ENCODE measurements around the gene CNDP1.

CNDP1 gene

DNA sequence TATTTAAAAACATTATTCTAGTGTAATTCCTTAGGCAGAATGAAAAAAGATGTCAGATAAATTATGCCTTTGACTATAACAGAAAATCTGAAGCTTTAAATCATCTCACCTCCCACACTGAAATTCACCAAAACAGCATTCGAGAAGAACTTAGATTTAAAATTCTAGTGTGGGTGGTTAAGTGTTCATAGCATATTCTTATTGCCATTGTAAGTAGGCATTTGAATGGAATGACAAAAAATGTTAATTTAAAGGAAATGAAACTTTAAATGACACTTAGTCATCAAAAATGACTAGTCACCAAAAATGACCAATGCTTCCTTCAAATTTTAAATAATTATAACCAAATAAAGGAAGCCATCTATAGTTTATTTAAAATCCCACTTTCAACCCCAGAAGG, 56.4 kb downstream of the CNDP1 start:
- DNase-seq = peak; percentile 22 to 79

DNA sequence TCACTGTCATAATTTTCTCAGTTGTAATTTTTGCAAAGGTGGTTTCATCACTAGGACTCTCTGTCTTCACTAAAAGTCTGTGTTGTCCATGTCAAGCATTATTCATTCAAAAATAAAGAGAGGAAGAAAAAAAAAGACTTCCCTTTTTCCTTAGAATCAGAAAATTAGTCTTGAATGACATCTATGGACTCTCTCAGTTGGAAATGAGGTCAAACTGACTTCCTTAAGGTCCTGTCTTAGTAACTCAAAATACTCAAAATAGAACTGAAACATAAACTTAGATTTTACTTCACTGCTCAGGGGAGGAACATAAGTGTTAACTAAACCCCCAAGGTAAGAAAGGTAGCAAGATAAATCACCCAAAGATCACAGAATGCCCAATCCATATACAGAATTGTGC, 61.1 kb downstream of the CNDP1 start:
- peak; percentile 36 to 72 for DNase-seq

DNA sequence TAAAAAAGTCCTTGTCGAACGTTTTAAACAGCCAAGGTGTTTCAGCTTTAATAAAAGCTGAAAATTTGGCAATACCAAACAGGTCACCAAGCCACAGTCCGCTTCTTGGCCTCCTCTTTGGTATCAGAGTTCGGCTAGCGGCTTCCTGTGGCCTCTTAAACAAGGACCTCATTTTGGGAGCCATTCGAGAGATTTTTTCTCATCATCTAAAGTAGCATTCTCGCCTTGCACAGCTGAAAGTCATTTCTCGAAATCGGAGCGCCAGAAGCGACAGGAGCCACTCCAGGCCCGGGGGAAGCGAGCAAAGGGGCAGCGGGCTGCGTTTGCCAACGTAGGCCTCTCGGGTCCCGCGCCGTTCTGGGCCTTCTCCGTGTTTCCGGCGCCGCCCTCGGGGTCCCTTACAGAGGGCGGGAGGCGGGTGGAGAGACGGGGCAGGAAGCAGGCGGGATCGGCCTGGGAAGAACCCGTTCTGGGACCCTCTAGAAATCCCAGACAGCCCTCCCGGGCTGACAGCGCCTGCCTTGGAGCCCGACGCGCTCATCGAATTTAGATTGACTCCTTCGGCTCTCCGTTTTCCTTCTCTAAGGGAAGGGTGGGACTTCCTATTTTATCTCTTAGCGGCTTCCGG, 62.8 kb downstream of the CNDP1 start:
- DNase-seq = peak; percentile 64 to 79

DNA sequence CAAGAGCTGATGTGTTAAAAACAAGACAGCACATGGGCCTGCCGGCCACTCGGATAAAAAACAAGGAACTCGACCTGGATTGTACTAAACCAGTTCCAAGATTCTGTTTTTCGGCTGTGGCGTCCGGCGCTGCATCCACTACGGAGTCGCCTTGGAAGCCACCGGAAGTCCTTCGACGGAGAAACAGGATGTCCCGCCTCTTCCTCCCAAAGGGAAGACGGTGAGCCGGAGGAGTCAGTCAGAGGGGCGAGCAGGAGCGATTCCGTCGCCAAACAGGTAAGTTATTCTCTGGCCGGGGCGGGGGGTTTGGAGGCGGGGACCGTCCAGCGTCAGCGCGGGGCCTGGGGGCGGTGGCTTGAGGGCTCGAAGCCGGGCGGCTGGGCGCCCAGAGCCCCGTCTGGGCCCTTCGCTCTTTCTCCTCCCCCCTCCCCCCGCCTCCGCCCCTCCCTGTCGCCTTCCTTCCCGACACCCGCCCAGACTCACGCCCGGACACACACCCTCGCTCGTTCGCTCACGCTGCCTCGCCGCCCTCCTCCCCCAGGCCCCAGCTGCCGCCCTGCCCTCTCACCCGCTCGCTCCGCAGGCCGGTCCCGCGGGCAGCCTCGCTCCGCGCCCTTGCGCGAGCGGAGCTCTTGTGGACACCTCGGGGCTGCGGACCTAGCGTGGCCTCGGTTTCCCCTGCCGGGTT, 63.5 kb downstream of the CNDP1 start, which contains the start of gene ZNF407:
Gene ZNF407 (plus strand): TSS at position 209 of the 688 bp plus-strand sequence. CDS start 33,150 bp downstream, outside the sequence.
- DNase-seq = peak; percentile 89 to 90

DNA sequence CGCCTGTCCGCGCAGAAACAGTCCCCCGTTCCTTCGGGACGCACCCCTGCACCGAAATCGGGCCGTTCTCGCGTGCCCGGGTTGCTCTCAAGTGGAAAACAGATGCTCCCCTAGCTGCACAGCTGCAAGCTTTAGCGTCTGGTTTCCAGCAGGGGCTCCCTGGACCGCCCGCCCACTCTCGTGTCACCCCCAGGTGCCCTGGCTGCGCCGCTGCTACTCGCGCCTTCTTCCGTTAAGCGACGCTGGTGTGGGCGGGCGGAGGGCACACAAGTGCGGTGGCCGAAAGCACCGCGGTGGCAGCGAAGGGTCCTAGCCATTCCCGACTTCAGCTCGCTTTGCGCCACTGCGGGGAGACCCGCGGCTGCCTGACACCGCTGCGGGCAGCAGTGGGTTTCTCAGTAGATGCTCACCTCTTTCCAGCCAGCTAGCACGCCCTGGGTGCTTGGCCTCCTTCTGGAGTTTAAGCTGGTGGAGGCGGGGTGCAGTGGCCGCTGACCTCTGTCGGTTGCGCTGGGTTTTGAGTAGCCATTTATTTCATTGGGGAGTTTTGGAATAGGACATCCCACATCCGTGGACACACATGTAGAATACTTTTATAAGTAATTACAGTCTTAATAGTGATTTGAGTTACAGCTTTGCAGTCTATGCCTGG, 64.2 kb downstream of the CNDP1 start:
- DNase-seq = peak; percentile 51 to 71

DNA sequence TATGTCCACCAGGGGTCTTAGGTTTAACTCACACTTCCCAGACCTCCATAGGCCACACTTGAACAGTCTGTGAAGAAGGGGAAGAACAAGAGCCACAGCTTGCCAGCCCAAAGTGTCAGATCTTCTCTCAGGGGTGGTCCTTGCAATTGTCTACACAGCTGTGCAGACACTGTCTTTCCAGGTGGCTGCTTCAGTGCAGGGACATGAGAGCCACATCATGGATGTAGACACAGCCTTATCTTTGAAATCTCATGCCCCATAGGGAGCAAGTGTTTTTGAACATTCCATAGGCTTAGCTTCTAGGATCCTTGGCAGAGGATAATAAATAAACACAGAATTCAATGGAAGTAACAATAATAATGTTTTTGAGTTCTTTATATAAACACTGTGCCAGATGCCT, 70.1 kb downstream of the CNDP1 start:
- no peak for DNase-seq

DNA sequence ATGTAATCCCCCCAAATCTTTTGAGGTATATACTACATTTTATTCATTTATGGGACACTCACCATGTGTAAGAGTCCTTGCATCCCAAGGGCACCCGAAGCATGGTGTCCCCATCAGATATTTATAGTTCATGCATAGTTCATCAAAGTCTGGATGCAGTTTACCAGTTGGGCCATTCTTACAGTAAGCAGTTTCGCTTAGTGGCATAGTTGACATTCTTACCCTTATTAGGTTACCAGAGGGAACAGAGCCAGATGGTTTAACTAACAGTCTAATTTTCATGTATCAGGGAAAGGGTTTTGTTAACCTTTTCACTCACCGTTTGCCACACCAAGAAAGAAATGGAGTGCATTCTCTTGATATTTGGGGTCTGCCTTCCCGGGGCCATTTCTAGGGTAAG, 70.5 kb downstream of the CNDP1 start:
- DNase-seq = no peak

DNA sequence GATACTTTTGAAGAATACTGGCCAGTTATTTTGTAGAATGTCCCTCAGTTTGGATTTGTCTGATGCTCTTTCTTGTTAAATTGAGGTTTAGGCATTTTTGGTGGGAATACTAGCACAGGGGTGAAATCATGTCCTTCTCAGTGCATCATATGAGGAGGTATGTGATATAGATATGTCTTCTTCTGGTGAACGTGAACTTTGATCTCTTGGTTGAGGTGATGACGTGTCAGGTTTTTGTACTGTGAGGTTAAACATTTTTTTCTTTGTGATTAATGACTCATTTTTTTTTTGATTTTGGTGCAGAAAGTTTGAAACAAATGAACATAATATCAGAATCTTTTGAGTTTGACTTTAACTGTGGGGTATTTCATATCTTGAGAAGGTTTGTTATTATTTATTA, 74.4 kb downstream of the CNDP1 start:
- DNase-seq = no peak

DNA sequence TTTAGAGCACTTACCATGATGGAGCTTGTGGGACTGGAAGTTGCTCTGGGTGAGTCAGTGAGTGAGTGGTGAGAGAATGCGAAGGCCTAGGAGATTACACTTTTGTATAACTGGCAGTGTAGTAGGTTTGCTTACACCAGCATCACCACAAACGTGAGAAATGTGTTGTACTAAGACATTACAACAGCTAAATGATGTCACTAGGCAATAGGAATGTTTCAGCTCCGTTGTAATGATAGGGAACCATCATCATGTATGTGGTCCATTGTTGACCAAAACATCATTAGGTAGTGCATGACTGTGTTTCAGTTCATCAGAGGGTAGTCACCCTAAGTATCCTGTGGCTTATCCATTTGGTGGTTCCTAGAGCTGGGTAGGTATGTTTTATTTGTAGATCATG, 75.2 kb downstream of the CNDP1 start:
- DNase-seq = no peak

DNA sequence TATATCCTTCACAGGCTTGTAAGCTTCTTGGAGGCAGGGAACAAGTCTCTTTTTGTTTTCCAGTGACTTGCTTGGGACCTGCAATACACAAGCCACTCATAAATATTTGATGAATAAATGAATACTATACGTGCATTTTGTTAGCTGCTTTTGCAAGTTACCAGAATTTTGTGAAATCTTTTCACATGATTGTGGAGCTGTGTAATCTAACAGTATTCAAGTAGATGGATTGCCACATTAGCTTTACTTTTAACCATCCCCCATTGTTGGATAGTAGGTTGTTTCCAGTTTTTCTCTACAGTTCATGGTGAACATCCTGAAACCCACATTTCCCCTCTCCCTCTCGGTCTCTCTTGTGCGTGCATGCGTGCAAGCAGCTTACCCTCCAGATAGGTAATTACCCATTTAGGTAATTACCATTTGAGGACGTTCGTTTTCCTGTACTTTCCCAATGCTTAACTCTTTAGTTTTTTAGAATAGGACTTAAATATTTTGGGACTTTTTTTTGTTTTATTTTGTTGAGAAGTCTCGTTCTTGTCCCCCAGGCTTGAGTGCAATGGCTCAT, 75.8 kb downstream of the CNDP1 start:
- peak; percentile 50 to 81 for DNase-seq

DNA sequence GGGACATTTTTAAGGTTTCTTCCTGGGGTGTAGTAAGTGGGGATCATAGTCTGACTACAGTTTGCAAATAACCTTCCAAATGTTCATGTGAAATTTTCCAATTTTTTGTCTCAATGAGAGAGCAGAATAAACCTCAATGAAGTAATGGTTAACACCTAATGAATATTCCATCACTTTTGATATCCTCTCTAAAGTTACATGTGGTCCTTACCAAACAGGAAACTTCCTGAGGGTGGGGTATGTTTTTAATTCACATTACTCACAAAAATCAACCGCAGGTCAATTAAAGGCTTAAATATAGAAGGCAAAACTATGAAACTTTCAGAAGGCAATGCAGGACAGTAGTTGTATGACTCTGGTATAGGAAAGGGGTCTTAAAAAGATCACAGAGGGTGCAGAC, 76.6 kb downstream of the CNDP1 start:
- no peak for DNase-seq

DNA sequence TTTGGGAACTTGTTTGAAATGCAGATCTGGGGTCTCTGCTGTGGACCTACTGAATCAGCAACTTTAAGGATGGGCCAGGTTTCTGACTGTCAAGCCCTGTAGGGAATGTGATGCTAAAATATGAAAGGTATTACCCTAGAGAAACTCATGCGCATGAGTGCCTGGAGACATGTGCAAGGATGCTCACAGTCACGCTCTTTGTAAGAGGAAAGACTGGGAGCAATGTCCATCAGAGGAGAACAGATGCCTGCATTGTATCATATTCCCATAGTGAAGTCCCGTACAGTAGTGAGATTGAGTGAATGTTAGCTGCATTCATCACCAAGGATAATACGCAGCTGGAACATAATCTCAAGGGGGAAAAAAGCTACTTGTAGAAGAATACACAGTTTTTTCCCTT, 77.5 kb downstream of the CNDP1 start:
- no peak for DNase-seq

DNA sequence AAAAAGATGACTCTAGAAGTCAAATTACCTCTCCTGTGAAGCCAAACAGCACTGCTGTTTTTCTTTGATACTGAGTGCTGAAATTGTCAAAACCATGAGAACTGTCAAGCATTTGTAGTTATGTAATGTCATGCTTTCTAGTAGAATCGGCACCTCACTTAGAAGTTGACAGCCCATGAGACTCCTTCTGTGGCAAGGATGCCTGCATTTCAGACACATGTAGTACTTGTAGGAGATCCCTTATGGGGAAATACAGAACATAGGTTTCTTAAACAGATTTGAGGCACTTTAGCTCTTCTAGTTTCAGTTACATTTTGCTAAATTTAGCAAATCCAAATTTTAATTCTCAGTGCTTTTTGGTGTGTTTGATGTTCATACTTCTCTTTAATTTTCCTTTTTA, 79.1 kb downstream of the CNDP1 start:
- DNase-seq = peak; percentile 46 to 63

DNA sequence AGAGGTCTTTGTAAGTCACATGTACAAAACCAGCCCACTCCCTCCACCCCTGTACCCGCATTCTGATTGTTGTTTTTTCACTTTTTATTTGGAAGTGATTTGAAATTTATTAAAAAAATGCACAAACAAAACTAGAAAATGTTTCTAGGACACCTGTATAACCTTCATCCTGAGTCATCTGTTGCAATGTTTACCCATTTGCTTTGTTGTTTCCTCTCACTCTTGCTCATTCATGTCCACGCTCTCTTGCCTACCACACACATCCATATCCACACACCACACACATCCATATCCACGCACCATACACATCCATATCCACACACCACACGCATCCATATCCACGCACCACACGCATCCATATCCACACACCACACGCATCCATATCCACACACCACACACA, 82.2 kb downstream of the CNDP1 start:
- no peak for DNase-seq

DNA sequence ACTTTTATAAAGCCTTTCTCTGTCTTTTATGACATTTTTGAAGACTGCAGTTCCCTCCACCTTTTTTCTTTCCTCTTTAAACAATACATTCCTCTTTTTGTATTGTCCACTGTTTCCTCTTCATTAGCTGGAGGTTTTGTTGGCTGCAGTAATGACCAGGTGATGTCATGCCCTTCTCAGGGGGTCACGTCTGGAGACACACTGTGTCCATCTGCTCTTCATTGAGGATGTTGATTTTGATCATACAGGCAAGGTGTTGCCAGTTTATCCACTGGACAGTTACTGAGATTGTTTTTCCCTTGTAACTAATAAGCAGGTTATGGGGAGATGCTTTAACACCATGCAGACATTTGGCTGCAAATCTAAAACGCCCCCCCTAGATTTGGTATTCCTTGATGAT, 83.2 kb downstream of the CNDP1 start:
- DNase-seq = no peak

DNA sequence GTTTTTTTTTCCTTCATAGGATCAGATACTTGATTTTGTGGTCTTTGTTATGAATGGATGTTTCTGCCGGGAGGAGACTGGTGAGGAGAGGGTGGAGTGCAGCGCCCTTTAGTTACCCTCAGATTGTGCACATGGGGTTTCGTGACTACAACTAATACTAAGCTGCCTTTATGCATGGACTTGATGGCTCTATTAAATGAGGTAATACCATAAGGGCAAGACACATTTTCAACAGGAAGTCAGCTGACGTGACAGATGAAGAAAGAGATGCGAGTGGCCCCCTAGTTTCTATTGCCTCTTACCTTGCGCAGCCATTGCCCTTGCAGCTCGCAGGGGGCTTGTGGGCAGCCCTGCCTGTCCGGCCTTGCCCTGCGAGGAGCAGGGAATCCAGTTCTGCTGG, 87.8 kb downstream of the CNDP1 start:
- DNase-seq = peak; percentile 8 to 28

DNA sequence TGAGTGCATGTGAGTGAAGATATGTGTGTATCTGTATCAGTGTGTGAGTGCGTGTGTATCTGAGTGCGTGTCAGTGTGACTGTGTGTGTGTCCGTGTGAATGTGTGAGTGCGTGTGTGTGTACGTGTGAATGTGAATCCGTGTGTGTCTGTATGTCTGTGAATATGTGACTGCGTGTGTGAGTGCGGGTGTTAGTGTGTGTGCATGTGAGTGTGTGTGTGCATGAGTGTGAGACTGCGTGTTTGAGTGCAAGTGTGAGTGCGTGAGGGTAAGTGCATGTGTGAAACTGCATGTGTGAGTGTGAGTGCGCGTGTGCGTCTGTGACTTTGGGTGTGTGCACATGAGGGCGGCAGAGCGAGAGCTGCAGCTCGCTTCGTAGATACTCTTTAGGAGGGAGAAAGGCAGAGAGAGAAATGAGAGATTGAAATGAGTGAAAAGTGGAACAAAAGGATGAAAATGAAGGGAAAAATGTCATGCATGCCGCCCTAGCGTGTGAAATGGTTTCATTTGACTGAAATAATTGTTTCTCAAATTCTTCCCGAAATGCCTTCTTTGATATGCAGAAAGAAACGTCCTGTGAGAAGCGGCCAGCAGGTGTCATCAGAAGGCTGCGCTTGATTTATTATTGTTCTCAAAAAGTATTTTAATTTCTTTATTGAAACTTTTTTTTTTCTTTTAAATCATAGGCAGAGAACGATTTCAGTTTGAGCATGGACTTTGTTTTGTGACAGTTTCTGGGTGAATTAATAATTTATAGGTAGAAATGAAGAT, 88.9 kb downstream of the CNDP1 start:
- DNase-seq = no peak

DNA sequence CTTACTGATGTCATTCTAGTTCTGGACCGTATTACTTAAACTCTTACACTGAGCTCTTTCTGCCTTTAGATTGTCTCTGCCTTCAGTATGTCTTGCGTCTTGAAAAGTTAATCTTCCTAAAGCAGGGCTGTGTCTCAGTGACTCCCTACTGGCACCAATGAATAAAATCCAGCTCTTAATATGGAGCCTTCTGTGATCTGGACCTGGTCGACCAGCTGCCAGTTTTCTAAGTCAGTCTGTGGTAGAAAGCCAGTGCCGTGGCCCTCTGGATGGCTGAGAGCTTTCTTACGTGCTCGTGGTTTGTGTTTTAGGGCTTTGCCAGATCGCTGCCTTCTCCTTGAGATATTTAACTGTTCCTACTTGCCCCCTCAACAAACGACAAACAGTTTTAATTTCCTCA, 90.2 kb downstream of the CNDP1 start:
- no peak for DNase-seq

DNA sequence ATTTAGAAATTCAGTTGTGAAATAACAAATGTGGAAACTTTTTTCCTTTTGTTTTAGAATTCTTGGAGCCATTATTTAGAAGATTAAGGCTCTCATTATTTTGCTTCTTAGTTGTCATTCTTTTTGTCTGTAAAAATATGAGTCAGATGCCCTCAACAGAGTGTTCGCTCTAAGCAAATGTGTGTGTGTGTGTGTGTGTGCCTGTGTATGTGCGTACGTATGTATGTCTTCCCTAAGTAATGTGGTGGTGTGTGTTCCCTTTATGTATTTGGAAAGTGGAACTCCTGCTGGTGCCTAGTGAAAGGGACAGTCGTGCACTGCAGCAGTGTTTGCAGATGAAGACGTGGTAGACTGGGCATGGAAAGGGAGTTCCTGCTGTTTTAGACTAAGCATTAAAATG, 90.9 kb downstream of the CNDP1 start:
- no peak for DNase-seq

DNA sequence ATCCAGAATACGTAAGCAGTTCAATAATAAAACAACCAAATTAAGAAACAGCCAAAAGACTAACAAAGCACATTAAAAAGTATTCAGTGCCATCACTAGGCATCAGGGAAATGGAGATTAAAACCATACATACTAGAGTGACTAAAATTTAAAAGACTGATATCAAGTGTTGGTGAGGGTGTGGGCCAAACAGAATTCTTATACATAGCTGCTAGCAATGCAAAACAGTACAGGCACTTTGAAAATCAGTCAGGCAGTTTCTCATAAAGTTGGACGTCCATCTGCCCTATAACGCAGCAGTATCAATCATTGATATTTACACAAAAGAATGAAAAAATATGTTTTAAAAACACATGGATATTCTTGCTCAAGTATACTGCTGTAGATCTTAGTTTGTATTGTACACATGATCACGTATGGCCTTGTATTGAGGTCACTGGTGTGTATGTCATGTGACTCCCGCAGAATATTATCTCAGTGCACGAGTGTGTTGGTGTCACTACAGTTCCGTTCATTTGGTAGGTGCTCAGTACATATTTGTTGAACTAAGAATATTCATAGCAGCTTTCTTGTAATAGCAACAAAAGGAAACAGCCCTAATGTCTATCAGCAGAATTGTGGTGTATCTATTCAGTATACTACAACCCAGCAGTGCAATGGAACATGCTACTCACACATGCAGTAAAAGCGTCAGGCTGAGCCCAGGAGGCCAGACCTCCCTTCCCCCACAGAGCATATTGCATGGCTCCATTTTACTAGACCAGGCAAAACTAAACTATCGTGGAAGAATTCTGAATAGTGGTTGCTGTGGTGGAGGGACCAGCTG, 92.0 kb downstream of the CNDP1 start:
- DNase-seq = no peak

DNA sequence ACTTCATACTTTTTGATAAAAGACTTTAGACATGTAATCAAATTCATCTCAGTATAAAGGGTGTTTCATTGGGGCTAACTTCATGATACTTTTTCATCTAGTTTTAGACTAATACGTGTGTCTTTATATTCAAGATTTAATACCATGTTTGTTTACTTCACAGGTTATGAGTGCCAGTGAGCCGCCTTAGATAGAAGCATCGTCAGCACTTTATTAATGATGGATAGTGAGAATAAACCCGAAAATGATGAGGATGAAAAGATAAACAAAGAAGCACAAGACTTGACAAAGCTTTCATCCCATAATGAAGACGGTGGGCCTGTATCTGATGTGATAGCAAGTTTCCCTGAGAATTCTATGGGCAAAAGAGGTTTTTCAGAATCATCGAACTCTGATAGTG, 96.5 kb downstream of the CNDP1 start:
- DNase-seq = no peak

DNA sequence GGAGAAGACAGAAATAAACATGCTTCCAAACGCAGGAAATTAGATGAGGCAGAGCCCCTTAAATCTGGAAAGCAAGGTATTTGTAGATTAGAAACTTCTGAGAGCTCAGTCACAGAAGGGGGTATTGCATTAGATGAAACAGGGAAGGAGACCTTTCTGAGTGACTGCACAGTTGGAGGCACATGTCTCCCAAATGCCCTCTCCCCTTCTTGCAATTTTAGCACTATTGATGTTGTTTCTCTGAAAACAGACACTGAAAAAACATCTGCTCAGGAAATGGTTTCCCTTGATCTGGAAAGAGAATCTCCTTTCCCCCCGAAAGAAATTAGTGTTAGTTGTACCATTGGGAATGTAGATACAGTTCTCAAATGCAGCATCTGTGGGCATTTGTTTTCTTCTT, 96.9 kb downstream of the CNDP1 start:
- DNase-seq = no peak
